ENCODE measurements around the gene C10orf105.

Gene C10orf105

DNA sequence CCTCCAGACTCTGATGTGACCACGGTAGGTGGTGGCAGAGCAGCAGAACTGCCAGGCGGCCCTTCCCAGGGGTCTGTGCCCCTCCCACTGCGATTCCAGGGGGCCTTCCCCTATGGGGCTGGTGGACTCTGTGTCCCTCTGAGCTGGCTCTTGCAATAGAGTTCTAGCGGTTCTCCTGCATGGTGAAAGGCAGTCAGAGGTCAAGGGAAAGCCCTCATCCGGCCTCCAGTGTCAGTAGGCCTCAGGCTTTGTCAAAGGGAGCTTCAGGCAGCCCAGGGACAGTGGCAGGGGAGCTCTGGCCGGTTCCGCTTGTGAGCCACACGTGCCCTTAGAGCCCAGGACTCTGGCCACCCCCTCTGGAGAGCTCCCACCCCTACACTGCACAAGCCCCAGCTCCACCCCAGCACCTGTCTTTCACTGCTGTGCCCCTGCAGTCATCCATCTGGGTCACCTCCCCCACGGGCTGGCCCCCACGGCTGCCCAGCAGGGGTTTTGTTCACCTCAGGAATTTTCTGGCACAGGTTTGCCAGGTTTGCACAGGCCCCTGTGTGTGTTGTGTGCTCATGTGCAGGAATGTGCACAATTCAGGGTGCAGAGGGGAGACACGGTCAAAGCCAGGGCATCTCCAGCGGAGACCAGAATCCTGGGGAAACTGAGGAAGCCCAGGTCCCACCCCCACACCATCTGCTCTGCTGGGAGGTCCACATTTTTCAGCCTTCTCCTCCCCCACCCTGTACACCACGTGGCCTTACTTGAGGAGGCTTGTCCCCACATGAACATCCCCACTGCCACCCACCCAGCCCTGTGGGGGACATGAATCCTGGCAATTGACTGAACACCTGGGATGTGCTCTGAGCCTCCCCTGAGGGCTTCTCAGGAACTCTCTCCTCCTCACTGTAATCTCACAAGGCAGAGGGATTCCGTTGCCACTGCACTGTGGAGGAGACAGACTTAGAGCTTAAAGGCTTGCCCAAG lies 23.8 kb downstream of the C10orf105 start:
- no peak for DNase-seq

DNA sequence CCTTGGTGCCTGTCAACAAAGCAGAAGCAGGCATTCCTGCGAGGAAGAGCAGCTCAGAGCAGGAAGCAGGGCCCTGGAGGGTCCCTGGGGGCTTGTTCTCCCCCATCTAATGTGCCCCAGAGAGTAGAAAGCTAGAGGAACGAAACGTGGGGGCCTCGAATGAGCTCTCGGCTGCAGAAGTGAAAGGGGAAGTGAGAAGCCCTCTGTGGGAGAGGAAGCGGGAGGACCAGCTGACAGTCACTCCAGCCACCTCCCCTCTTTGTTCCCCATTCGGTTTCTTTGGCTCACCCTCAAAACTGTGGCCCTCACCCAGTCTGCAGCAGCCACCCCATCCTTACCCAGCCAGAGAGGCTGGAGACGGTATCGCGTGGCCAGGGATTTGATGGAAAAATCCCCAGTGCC lies 25.0 kb downstream of the C10orf105 start:
- DNase-seq, result peak; percentile 42

DNA sequence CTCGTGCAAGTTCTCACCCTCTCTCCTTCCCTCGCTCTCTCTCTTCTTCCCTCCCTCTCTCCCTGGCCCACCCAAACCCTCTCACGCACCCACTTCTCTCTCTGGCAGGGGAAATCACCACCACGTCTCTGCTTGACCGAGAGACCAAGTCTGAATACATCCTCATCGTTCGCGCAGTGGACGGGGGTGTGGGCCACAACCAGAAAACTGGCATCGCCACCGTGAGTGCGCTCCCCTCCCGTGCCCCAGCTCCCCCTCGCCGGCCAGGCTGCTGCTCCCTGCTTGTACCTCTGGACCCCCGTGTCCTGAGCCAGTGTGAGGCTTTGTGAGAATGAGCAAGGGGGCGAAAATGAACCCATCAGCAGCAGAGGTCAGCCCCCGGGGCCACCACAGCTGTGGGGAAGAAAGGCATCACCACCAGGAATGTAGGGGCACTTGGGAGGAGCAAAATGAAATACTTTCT lies 25.5 kb downstream of the C10orf105 start:
- no peak for DNase-seq

DNA sequence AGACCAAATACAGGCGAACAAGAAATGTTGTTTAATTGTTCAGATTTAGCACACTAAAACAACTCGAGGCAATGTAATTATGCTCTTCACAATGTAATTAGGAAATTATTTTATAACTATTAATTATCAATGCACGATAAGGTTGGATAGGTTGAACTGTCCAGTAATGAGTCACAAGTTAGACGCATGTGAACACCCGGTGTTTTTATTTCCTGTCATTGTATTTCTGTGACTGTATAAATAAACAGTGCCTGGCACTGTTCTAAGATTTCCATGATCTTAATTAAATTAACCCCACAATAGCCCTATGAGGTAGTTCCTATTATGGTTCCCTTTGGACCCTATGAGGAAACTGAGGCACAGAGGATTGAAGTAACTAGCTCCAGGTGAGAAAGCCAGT lies 26.2 kb downstream of the C10orf105 start:
- no peak for DNase-seq

DNA sequence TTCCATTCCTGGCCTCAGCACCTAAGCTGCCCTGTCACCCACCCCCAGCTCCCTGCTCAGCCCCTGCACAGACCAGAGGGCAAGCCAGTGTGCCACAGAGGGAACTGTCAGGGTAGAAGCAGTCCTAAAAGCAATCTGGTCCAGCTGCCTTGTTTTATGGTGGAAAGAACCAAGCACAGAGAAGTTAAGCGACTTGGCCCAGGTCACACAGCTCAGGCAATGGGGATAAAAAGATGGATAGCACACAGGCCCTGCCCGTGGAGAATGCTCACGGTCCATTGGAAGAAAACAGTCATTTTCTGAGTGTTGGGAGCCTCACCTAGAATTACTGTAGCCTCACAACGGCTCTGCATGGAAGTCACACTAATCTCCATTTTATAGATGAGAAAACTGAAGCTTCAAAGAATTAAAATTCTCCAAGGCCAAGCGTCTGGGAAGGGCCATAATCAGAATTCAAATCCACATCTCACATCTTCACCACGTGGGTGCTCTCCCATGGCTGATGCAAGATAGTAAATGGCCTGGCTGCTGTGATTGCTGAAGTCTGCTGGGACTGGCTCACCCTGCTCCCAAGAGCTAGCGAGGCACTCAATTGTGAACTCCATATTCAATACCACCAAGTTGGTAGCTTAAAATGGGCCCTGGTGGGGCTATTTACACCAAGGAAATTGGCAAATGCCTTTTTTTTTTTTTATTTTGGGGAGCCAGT lies 26.8 kb downstream of the C10orf105 start:
- no peak for DNase-seq

DNA sequence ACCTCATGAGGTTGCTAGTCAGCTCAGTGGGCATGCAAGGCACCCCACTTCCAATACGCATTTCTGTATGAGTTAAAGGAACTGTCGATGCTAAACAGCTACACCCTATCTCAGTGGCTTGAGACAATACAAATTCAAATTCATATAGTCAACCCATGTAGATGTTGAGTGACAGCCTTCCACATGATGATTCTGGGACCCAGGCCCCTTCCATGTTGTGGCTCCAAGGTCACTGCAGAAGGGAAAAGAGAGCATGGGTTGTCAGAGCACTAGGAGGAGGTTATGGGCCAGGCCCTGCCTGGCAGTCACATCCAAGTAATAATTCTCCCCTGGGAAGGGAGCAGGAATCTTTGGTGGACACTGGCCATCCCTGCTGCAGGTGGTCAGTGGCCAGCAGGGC lies 28.2 kb downstream of the C10orf105 start:
- no peak for DNase-seq

DNA sequence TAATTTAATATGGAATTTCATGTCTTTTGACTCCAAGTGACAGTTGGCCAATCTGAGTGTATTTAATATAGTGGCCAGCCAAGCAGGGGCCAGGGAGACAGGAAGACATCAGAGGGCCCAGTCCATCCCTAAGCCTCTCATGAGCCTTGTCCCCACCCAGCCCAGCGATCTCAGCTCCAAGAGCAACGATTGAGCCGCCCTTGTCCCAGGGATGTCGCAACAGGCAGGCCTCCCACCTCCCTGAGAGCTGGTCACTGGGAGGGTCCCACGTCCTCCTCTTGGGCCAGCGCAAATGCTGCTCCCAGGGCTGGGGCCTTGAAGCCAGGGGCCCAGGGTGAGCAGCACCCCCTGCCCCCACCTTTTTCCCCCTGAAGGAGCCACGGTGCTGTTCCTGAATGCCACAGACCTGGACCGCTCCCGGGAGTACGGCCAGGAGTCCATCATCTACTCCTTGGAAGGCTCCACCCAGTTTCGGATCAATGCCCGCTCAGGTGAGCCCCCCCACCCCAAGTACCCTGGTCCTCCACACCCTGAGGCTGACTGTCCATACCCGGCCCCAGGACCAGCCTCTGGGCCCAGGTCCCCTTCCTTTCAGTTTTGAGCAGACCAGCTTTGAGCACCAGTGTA lies 29.4 kb downstream of the C10orf105 start:
- no peak for DNase-seq

DNA sequence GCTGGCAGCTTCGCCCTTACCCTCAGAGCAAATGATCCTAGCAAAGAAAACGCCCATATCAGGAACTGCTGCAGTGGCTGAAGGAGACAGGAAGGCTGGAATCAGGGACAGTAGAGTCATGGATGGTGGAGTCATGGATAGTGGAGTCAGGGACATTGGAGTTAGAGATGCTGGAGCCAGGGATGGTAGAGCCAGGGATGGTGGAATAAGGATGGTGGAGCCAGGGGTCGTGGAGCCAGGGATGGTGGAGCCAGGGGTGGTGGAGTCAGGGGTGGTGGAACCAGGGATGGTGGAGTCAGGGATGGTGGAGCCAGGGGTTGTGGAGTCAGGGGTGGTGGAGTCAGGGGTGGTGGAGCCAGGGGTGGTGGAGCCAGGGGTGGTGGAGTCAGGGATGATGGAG lies 31.3 kb downstream of the C10orf105 start:
- no peak for DNase-seq

DNA sequence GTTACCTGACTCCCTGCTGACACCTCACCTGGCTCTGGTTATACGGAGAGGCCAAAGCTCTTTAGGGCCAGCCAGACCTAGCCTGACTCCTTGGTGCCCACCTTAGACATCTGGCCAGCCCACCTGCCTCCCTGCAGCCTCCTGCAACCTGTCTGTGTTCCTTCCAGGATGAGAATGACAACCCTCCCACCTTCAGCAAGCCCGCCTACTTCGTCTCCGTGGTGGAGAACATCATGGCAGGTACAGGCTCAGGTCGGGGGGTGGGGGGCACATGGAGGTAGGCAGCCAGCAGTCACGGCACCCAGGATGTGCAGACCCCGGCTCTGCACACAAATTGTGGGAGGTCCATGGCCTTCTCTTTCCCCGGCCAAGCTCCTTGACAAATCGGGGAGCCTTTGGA lies 32.1 kb downstream of the C10orf105 start:
- no peak for DNase-seq

DNA sequence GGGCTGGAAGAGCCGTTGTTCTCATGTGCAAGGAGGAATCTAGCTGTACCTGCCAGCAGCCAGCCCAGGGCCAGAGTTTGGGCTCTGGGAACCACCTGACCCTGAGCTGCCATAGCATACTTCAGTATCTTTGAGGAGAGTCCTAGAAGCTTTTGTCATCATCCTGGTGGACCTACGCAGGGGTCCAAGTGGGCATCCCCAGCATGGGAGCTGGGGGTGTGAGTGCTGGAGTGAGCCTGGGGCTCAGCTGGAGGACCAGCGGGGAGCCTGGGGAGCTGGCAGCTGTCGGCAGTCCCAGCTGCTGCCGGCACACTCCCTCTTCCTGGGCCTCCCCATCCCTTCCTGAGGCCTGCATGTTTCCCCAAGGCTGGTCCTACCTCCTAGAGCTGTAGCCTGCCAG lies 32.5 kb downstream of the C10orf105 start:
- no peak for DNase-seq

DNA sequence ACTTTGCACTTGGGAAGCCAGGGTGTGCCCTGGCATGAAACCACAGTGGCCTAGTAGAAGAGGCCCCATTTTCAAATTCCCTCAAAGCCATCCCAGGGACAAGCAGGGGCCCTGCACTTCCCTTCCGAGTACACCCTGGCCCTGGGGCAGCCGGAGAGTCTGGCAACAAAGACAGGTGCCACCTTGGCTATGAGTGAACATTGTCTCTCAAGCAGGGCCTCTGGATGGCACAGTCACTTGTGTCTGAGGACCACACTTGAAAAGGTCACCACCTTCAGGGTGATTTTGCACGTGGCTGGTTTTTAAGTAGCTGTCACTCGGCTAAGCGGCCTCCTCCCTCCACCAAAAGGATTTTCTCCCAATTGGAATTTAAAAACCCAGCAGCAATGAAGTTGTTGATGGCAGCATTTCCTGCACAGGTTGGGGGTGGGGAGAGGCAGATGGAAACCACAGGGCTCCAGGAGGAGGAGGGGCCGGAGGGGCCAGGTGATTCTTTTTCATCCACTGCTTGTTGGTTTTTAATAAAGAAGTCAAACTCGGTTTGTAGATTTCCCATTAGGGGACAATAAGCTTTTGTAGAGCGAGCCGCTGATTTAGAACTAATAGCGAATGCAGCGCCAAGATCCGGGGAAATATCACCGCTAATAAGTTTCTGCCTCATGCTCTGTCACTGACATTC lies 33.9 kb downstream of the C10orf105 start:
- DNase-seq, result no peak

DNA sequence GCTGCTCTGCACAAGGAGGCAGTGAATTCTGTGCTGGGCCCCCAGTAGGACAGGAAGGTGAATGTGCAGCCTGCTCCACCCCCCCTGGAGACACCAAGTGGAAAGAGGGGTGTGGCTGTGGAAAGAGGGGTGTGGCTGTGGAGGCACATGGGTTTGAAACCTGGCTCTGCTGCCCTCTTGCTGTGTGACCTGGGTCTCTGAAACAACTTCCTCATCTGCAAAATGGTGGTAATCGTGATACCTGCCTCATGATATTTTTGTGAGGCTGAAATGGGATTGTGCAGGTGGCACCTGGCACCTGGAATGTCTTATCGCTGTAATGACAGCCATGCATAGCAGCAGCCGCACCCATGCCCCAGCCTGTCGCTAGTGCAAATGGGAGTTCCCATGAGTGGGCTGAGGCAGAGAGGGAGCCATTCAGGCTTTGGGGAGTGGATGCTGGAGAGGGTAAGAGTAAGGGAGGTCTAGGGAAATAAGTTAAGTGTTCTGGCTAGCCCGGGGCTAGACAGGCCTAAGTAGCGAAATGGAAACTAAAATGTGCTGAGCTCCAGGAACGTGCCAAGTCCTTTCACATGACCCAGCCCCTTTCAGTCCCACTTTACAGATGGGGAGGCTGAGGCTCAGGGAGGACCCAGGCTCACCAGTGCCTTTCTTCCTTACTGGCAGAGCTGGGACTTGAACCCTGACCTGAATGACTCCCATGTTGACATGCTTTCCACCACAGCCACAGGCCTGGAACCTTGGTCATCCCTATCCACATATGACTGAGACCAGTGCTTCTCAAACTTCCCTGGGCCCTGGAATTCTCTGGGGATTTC lies 35.0 kb downstream of the C10orf105 start:
- DNase-seq, result no peak

DNA sequence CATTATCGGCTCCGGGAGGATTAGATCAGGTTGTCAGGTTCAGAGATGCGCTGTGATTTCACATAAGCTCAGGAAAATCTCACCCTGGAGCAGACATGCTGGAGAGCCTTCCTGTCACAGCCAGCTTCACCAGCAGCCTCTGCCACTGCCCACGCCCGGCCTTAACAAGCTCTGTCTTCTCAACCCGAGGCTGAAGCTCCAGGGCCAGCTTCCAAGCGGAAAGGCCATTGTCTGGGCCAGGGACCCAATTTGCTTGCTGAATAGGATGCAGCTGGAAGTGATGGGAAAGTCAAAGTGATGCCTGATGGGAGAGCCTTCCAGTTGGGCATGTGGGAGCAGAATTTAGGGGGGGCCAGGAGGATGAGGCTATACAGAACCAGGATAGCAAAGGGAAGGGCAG lies 36.3 kb downstream of the C10orf105 start:
- DNase-seq, result no peak

DNA sequence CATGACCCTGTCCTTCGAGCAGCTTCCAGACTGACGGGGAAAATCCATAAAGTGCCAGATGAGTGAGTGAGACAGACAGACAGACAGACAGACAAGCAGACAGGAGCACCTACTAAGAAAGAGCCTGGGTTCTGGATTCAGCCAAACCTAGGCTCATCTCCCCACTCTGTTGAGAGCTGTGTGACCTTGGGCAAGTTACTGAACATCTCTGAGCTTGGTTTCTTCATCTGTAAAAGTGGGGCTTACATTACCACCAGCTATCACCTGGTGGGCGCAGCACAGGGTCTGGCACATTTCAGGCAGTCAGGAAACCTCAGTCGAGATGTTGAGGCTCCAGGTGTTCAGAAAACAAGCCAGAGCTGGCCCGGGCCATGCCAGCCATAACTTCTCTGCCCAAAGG lies 37.6 kb downstream of the C10orf105 start:
- DNase-seq, result no peak

DNA sequence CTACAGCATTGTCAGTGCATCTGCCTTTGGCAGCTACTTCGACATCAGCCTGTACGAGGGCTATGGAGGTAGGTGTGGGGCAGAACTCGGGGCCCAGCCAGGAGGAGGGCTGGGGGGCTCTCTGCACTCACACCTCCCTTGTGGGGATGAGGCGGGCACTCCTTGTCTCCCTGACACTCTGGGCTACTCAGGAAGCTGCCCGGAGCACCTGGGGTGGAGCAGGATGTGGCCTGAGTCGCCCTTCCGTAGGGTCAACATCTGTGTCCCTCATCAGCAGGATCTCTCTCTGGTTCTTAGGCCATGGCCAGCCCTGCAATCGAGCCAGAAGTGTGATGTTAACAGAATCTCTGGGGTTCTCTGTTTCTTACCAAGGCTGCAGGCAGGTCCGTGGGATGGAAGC lies 40.2 kb downstream of the C10orf105 start:
- DNase-seq, result no peak

DNA sequence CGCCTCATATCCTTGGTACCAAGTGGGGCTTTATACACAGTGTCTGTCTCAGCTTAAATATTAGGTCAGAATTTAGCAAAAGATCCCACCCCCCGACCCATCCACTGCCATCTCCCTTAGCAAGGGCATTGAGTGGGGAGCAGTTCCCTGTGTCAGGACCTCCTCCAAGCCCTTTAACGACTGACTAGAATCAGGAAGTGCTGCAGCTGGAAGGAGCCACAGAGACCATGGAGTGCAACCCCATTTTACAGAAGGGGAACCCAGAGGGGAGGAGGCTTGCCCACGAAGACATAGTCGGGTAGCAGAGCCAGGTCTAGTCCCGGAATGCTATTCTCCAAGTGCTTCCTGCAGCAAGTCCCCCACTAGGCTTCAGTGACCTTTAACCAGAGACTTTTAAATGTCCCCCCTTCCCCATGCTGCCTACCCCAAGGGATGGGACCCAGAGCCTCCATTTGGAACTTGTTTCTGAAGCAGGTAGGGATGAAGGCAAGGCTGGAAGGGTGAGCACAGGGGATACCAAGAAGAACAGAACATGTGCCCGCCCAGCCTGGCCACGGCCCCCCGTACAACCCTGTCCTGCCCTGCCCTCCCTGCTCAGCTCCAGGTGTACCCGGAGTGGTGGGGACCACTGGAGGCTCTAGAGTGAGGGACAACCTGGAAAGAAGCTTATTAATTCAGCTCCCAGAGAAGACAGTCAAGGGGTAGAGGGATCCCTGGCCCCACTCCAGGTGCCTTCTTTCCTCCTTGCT lies 41.3 kb downstream of the C10orf105 start:
- no peak for DNase-seq

DNA sequence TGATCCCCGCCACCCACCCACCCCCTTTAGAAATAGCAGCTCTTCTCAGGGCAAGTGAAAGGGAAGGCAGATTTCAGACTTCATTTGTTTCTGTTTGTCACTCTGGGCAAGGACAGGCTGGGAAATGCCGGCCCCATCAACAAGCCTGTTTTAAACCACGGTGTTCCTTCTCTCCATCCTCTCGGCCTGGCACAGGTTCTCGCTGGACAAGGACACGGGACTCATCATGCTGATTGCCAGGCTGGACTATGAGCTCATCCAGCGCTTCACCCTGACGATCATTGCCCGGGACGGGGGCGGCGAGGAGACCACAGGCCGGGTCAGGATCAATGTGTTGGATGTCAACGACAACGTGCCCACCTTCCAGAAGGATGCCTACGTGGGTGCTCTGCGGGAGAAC lies 42.3 kb downstream of the C10orf105 start:
- no peak for DNase-seq

DNA sequence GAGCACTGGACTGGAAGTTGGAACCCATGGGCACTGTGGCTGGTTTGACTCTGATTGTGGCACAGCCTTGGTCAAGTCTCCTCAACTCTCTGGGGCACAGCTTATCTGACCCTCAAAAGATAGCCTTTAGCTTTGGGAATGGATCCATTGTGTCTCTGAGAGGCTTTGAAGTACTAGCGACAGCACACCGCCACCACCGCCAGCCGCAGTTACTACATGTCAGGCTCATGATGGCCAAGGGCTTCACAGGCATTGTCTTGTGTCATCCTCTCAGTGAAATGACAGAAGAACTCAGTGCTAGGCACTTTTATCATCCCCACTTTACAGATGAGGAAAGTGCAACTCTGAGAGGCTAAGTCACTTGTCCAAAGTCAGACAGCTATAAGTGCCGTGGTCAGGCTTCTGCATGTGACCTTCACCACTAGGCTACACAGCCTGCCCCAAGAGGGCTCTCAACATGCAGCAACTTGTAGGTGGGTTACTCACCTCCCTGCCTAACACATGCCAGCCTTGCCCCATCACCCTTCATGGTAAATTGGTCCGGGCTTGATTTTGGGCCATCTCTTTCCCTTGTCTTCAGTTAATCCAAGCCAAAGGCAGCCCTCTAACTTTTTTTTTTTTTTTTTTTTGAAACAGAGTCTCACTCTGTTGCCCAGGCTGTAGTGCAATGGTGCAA lies 44.1 kb downstream of the C10orf105 start:
- no peak for DNase-seq

DNA sequence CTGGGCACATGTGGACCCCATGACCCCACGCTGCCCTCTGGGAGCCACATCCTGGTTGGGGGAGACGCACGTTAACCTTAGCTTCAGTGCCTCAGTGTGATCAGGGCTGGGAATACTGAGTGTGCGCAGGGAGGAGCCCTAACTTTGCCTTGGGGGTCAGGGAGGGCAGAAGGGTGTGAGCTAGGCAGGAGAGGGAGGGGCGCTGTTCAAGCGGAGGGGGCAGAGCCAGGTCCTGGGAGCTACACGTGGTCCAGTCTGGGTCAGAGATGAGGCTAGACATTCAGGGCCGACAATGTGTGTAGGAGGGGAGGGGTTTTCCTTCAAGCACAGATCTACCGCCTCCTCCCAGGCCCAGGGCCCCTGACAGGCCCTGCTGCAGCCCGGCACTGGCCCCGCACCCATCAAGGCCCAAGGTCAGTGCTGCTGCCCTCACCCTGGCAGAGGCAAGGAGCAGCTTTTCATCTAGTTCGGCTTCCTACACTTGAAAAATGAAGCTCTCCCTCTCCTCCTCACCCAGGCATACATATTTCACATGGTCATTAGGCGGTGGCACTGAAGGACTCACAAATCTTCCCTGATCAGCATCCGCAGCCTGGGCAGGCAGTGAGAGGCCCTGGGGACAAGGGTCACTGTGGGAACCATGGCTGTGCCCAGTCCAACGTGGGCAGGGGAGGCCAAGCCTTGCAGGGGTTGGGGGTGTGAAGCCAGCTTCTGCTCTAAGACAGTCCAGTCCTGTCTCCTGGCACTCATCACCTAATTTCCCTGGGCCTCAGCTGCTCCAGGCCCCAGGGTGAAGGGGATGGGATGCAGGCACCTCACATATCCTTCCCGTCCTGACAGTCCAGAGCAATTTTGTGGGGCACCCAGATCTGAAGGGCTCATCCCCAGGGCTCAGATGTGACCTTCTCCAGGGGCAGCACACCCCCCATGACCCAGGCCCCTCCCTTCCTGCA lies 47.3 kb downstream of the C10orf105 start:
- no peak for DNase-seq

DNA sequence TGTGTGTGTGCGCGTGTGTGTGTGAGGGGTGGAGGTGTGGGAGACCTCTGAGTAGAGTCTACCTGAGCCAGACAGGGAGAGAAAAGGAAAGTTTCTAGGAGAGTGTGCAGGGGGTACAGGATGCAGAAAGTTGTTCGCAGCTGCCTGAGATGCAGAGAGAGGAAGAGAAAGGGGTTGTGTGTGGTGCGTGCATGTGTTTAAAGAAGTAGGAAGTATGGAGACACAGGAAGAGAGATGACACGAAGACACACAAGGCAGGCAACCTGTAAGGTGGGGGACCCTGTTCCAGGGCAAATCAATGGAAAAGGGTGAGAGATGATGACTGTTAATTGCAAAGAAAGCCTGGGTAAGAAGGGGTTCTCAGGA lies 52.2 kb downstream of the C10orf105 start:
- peak; percentile 52 for DNase-seq

Data from KG1 (cell line).